ENCODE data around the gene AHNAK2.

GRCh38 chr14:104937694-104938365 is 40.3 kb downstream of the AHNAK2 start:
- no peak for TF ChIP-seq CTCF (IDR thresholded peaks at IDR 0.05)
- no peak for TF ChIP-seq POLR2A (IDR thresholded peaks at IDR 0.05)
